ENCODE results near the gene TCL1B. TPM values are rescaled to one million over a fixed set of nuclear protein-coding genes. Genes with fewer than 3 reads are reported as not detected.

TCL1B gene
- total and polyA plus RNA-seq, 2 of the 4 experiments (the other 2 are of a cell fraction) = not detected

DNA sequence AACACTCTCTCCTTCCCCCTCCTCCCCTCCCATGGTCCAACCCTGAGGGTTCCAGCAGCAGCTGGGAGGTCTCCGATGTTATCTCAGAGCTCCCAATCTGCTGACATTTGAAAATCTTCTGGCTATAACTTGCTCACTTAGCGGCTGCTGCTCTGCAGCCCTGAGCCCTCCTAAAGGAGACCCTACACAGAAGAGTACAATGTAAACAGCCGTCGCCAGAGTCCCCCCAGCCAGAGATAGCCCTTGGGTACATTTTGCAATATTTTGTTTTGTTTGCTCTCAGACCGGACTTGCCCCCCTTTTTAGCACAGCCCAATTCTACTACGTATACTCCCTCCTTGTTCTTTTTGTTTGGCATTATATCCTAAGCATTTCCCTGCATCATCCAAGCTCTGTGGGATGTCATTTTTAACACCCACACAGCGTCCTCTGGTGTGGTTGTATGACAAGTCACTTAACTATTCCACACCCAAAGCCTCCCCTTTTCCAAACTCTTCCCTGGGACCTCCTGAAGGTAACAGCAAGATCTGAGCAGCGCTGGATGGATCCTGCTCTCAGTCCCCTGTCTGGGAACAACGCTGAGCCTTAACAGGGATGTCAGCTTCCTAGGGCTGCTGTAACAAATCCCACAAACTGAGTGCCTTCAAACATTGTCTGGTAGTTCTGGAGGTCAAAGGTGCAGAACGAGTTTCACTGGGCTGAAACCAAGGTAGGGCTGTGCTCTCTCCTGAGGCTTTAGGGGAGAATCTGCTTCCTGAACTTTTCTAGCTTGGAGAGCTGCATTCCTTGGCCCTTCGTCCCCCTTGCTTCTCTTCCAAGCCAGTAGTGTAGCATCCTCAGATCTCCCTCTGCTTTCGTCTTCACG lies 25.3 kb upstream of the TCL1B start:
- no TSS peak for BruUV-seq (replicated peaks)
- H3K4me3 ChIP-seq (ENCODE audit: insufficient read depth, low read depth, low read length) = no peak overlapping the region
- in situ Hi-C loops (cut with MboI; ENCODE audit: low sequenced_read_pairs) = no loop called here

More for the DNA sequence above, 25.3 kb upstream of the TCL1B start:
- Histone ChIP-seq H3K4ac (ENCODE audit: low read depth, low read length) (no peak overlapping the region), H3K14ac (replicated peaks; ENCODE audit: low read depth, low read length) (no peak overlapping the region), H4K20me1 (ENCODE audit: insufficient read depth, low read length) (no peaks in the 10 kb centered on the region), H3K4me2 (ENCODE audit: low read depth, low read length) (no peak overlapping the region), H2BK120ac (ENCODE audit: low read depth, low read length) (no peak overlapping the region), H3K9ac (ENCODE audit: low read depth, low read length) (no peak overlapping the region), H3K9me3 (ENCODE audit: control insufficient read depth, insufficient read depth, low read length) (no peaks in the 10 kb centered on the region), H3K36me3 (ENCODE audit: control insufficient read depth, insufficient read depth, low read length) (no peaks in the 10 kb centered on the region), H4K91ac (ENCODE audit: insufficient read depth, low read depth, low read length) (no peak overlapping the region), H3K27me3 (ENCODE audit: control insufficient read depth, insufficient read depth, low read length) (no peaks in the 10 kb centered on the region; the same call in 1 of the 2 replicates), H3K79me1 (ENCODE audit: low read depth in 1 of 2, low read length in 2 of 2) (no peaks in the 10 kb centered on the region), H2BK15ac (ENCODE audit: low read depth, low read length) (no peak overlapping the region), H3K27ac (ENCODE audit: insufficient read depth, low read length) (no peak overlapping the region), H3K23ac (ENCODE audit: low read depth, low read length) (no peak overlapping the region), H3K56ac (ENCODE audit: extremely low read depth, insufficient read depth, low read length) (no peak overlapping the region), H2AK5ac (ENCODE audit: low read depth, low read length) (no peak overlapping the region), H2AK9ac (replicated peaks; ENCODE audit: low read depth, low read length, poor library complexity) (no peak overlapping the region), H3K4me1 (ENCODE audit: control insufficient read depth, insufficient read depth, low read length) (no peaks in the 10 kb centered on the region), H2AFZ (replicated peaks; ENCODE audit: low read length, poor library complexity) (no peak overlapping the region), H4K5ac (ENCODE audit: low read depth, low read length) (no peak overlapping the region), H2BK20ac (ENCODE audit: low read depth, low read length) (no peak overlapping the region), H4K8ac (ENCODE audit: low read depth in 2 of 2, low read length in 2 of 2) (no peak overlapping the region), H3K18ac (ENCODE audit: low read depth, low read length) (no peak overlapping the region), H2BK5ac (ENCODE audit: low read depth, low read length, poor library complexity, severe bottlenecking) (no peak overlapping the region), H3K9me1 (ENCODE audit: insufficient read depth, low read length) (no peaks in the 10 kb centered on the region)
- ATAC-seq (ENCODE audit: low read depth) (no peak), DNase-seq (no peak)
- TF ChIP-seq NFE2L2 (IDR thresholded peaks at IDR 0.05; ENCODE audit: low read depth, low read length) = no peak
- no peak for TF ChIP-seq MAFK (IDR thresholded peaks at IDR 0.05; ENCODE audit: low read depth, low read length)
- no peak for TF ChIP-seq RFX5 (IDR thresholded peaks at IDR 0.05; ENCODE audit: low read depth, low read length)
- no peak for TF ChIP-seq USF2 (IDR thresholded peaks at IDR 0.05; ENCODE audit: low read depth, low read length)
- no peak for TF ChIP-seq SMC3 (IDR thresholded peaks at IDR 0.05; ENCODE audit: low read depth, low read length)
- no peak for TF ChIP-seq CTCF (conservative IDR thresholded peaks at IDR 0.05; ENCODE audit: low read depth, low read length)
- TF ChIP-seq BHLHE40 (IDR thresholded peaks at IDR 0.05; ENCODE audit: low read depth, low read length) = no peak
- TF ChIP-seq, protein P1, sequence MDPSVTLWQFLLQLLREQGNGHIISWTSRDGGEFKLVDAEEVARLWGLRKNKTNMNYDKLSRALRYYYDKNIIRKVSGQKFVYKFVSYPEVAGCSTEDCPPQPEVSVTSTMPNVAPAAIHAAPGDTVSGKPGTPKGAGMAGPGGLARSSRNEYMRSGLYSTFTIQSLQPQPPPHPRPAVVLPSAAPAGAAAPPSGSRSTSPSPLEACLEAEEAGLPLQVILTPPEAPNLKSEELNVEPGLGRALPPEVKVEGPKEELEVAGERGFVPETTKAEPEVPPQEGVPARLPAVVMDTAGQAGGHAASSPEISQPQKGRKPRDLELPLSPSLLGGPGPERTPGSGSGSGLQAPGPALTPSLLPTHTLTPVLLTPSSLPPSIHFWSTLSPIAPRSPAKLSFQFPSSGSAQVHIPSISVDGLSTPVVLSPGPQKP (IDR thresholded peaks at IDR 0.05; ENCODE audit: borderline replicate concordance, low read depth, low read length) = no peak
- no peak for TF ChIP-seq RCOR1 (IDR thresholded peaks at IDR 0.05; ENCODE audit: insufficient replicate concordance, low read length)
- no peak for TF ChIP-seq MXI1 (IDR thresholded peaks at IDR 0.05; ENCODE audit: borderline replicate concordance, low read depth, low read length)
- TF ChIP-seq MAZ (IDR thresholded peaks at IDR 0.05; ENCODE audit: borderline replicate concordance, low read depth, low read length) = no peak
- dilution Hi-C loops (cut with HindIII; ENCODE audit: low sequenced_read_pairs, unreplicated experiment) (no loop called here), intact Hi-C loops (cut with micrococcal nuclease) (no loop called here)
- ChIA-PET POLR2A (ENCODE audit: unreplicated experiment) (no interaction called here), CTCF (no interaction called here)
- 5% methylated on average over 4 of the region's 13 CpGs; no CpG with 5 or more reads in 1 of the 2 experiments for WGBS, 2 experiments (ENCODE audit: extremely low coverage in 2 of 2, insufficient read length in 1 of 2)

Data from IMR-90 (cell line).